Activated T-helper 2 cell treated with anti-CD3 and anti-CD28 coated beads, Interferon-gamma antibody, Interleukin-2, Interleukin-4, amounts not matched to agents 10 μg/mL and 5 μg/mL and 100 μg/mL, durations not matched to agents 14 hours and 24 hours and 36 hours (primary cell): ENCODE results near the gene WDR1. TPM values are rescaled to one million over a fixed set of nuclear protein-coding genes. Genes with fewer than 3 reads are reported as not detected.

Experiments used
- DNase-seq: peaks from one replicate; pipeline ENCODE4 v3.0.0; 2021; ENCODE audit warnings: low spot score
- H3K27ac Mint-ChIP-seq: one replicate; pipeline ENCODE4 v1.8.0; 2021; ENCODE audit warnings: mixed read lengths
- H3K27me3 Mint-ChIP-seq: one replicate; pipeline ENCODE4 v1.8.0; 2021; ENCODE audit warnings: low read depth, mixed read lengths
- H3K36me3 Mint-ChIP-seq: one replicate; pipeline ENCODE4 v1.8.0; 2021; ENCODE audit warnings: low read depth, mixed read lengths
- H3K4me1 Mint-ChIP-seq: one replicate; pipeline ENCODE4 v1.8.0; 2021; ENCODE audit warnings: low read depth, mixed read lengths
- H3K4me3 Mint-ChIP-seq: one replicate; pipeline ENCODE4 v1.8.0; 2021; ENCODE audit warnings: low read depth, mild to moderate bottlenecking, moderate library complexity, mixed read lengths
- H3K9me3 Mint-ChIP-seq: one replicate; pipeline ENCODE4 v1.8.0; 2021; ENCODE audit warnings: mixed read lengths
- intact Hi-C: fragments of 100-400 bp; cut with micrococcal nuclease; formaldehyde crosslinking; loops from one replicate; pipeline ENCODE4 v1.15.1; 2023
- total RNA-seq: library from RNA; stranded (reverse); gene quantifications from 2 replicates; pipeline ENCODE4 v1.2.3, GENCODE V29; 2022

Gene WDR1
- total RNA-seq, 1 donor from 2014 or later: 387 TPM

GRCh38 chr4:10153161-10153560 is 36.6 kb upstream of the WDR1 start:
- intact Hi-C loops: no loop called here
- DNase-seq: no peak
- Mint-ChIP-seq H3K4me3 (no peak overlapping the region), H3K9me3 (no peaks in the 10 kb centered on the region), H3K27me3 (peaks cover 5% of the 10 kb centered on the region), H3K36me3 (no peaks in the 10 kb centered on the region), H3K27ac (no peak overlapping the region), H3K4me1 (peaks cover 5% of the 10 kb centered on the region)

DNA sequence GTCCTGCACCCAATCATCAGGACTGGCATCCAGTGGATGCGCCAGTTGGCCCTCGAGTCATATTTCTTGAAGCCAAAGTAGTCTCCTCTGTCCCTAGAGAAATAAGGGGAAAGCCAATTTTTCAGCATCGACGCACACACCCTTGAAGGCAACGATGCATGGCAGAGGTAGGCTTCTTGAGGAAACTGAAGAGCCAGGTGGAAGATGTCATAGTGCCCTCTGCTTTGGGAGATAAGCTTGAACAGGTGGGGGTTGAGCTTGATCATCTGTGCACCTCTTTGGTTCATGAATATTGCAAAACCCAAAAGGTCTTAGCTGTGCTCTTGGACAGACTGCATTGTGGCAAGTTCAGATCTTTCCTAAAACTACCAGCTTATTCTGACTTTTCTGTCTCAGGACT is 34.6 kb upstream of the WDR1 start:
- no peak for DNase-seq
- no peaks in the 10 kb centered on the region for H3K4me1 Mint-ChIP-seq
- H3K4me3 Mint-ChIP-seq: no peak overlapping the region
- H3K36me3 Mint-ChIP-seq: no peaks in the 10 kb centered on the region
- H3K27me3 Mint-ChIP-seq: no peaks in the 10 kb centered on the region
- no peak overlapping the region for H3K27ac Mint-ChIP-seq
- no peaks in the 10 kb centered on the region for H3K9me3 Mint-ChIP-seq
- intact Hi-C loops: no loop called here

DNA sequence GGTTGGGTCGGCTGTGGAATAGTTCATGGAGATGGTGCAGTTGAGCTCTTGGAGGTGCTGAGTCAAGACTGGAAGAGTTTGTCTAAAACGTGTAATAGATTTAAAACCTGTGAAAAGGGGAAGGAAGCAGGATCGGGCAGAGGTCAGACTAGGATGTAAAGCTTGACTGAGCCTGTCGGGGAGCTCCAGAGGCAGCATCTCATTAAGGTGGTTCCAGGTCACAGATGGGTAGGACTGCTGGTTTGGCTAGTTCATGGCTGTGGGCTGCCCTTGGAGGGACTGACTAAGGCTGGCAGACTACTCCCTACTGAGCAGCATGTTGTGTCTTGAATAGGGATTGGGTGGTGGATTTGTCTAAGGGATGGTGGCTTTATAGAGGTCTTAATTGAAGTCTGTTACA is 28.4 kb upstream of the WDR1 start:
- Mint-ChIP-seq H3K4me3 (no peak overlapping the region), H3K4me1 (no peaks in the 10 kb centered on the region), H3K27ac (no peak overlapping the region), H3K27me3 (peaks cover 9% of the 10 kb centered on the region), H3K9me3 (no peaks in the 10 kb centered on the region), H3K36me3 (no peaks in the 10 kb centered on the region)
- no peak for DNase-seq
- intact Hi-C loops: no loop called here

- no peak overlapping the region for H3K4me3 Mint-ChIP-seq
- no peaks in the 10 kb centered on the region for H3K9me3 Mint-ChIP-seq
- DNase-seq: no peak
- peaks cover 9% of the 10 kb centered on the region for H3K27me3 Mint-ChIP-seq
- intact Hi-C loops: no loop called here
- no peak overlapping the region for H3K27ac Mint-ChIP-seq
- no peaks in the 10 kb centered on the region for H3K36me3 Mint-ChIP-seq
- no peaks in the 10 kb centered on the region for H3K4me1 Mint-ChIP-seq
These were observed 27.9 kb upstream of the WDR1 start for GRCh38 chr4:10144479-10144878.

DNA sequence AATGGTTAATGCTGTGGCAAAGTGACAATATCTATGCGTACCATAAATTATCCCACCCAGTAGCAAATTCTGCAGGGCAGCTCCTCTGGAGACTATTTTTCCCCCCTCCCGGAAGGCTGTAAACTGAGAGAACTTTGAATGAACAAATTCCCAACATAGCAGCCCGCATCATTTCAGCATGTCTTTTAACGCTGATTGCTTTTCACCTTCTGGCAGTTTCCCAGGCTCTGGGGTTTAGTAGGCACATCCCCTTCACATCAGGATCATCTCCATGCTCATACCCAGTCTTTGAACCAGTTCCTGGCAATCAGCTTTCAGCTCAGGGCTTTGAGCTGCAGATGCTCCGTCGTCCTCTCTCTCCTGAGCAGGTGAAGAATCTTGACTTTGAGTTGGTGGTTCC is 26.6 kb upstream of the WDR1 start:
- Mint-ChIP-seq H3K27me3 (peaks cover 10% of the 10 kb centered on the region), H3K4me1 (no peaks in the 10 kb centered on the region), H3K4me3 (no peak overlapping the region), H3K27ac (no peak overlapping the region), H3K9me3 (no peaks in the 10 kb centered on the region), H3K36me3 (no peaks in the 10 kb centered on the region)
- intact Hi-C loops: no loop called here
- no peak for DNase-seq

GRCh38 chr4:10140866-10141759 is 24.5 kb upstream of the WDR1 start:
- Mint-ChIP-seq H3K36me3 (no peaks in the 10 kb centered on the region), H3K27ac (no peak overlapping the region)

GRCh38 chr4:10139518-10139917 is 22.9 kb upstream of the WDR1 start:
- no peak for DNase-seq
- H3K36me3 Mint-ChIP-seq: no peaks in the 10 kb centered on the region
- H3K27ac Mint-ChIP-seq: no peak overlapping the region
- H3K9me3 Mint-ChIP-seq: no peaks in the 10 kb centered on the region
- intact Hi-C loops: no loop called here
- H3K4me1 Mint-ChIP-seq: no peaks in the 10 kb centered on the region
- H3K27me3 Mint-ChIP-seq: peaks cover 5% of the 10 kb centered on the region
- no peak overlapping the region for H3K4me3 Mint-ChIP-seq

More at GRCh38 chr4:10140866-10141759, 24.5 kb upstream of the WDR1 start:
- H3K27me3 Mint-ChIP-seq: peaks cover 10% of the 10 kb centered on the region
- DNase-seq: no peak
- intact Hi-C loops: no loop called here
- H3K9me3 Mint-ChIP-seq: no peaks in the 10 kb centered on the region
- H3K4me1 Mint-ChIP-seq: no peaks in the 10 kb centered on the region
- no peak overlapping the region for H3K4me3 Mint-ChIP-seq

- DNase-seq: no peak
- H3K27ac Mint-ChIP-seq: no peak overlapping the region
- H3K27me3 Mint-ChIP-seq: peaks cover 1% of the 10 kb centered on the region
- H3K4me3 Mint-ChIP-seq: no peak overlapping the region
- H3K9me3 Mint-ChIP-seq: no peaks in the 10 kb centered on the region
- intact Hi-C loops: no loop called here
- H3K4me1 Mint-ChIP-seq: no peaks in the 10 kb centered on the region
- H3K36me3 Mint-ChIP-seq: no peaks in the 10 kb centered on the region
These were observed 18.7 kb upstream of the WDR1 start for GRCh38 chr4:10135260-10135659.

DNA sequence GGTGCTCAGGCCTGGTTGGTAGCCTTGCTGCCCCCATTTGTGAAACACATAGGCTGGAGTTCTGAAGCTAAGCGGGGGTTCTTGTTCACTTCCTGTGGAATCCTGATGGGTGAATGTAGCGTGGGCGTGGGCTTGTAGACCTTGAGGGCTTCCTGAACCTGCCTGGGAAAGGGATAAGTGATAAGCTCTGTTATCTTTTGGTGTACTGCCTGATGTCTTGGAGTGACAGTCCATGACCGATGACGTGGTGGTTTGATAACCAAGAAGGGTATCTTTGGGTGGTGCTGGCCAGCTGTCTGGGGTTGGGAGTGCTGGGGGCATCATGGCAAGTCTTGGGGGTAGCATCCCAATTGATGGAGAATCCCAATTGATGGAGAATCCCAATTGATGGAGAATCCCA is 17.5 kb upstream of the WDR1 start:
- Mint-ChIP-seq H3K4me1 (no peaks in the 10 kb centered on the region), H3K36me3 (no peaks in the 10 kb centered on the region), H3K27ac (no peak overlapping the region), H3K27me3 (peaks cover 1% of the 10 kb centered on the region), H3K9me3 (no peaks in the 10 kb centered on the region), H3K4me3 (no peak overlapping the region)
- no peak for DNase-seq
- intact Hi-C loops: no loop called here

GRCh38 chr4:10131202-10131601 is 14.6 kb upstream of the WDR1 start:
- no peaks in the 10 kb centered on the region for H3K27me3 Mint-ChIP-seq
- intact Hi-C loops: no loop called here
- H3K36me3 Mint-ChIP-seq: no peaks in the 10 kb centered on the region
- H3K4me1 Mint-ChIP-seq: no peaks in the 10 kb centered on the region
- no peaks in the 10 kb centered on the region for H3K9me3 Mint-ChIP-seq
- H3K4me3 Mint-ChIP-seq: no peak overlapping the region
- no peak for DNase-seq
- H3K27ac Mint-ChIP-seq: no peak overlapping the region

GRCh38 chr4:10130178-10130888 is 13.7 kb upstream of the WDR1 start:
- Mint-ChIP-seq H3K36me3 (no peaks in the 10 kb centered on the region), H3K27me3 (no peaks in the 10 kb centered on the region), H3K9me3 (no peaks in the 10 kb centered on the region), H3K4me3 (no peak overlapping the region), H3K4me1 (no peaks in the 10 kb centered on the region), H3K27ac (no peak overlapping the region)
- no peak for DNase-seq
- intact Hi-C loops: no loop called here

DNA sequence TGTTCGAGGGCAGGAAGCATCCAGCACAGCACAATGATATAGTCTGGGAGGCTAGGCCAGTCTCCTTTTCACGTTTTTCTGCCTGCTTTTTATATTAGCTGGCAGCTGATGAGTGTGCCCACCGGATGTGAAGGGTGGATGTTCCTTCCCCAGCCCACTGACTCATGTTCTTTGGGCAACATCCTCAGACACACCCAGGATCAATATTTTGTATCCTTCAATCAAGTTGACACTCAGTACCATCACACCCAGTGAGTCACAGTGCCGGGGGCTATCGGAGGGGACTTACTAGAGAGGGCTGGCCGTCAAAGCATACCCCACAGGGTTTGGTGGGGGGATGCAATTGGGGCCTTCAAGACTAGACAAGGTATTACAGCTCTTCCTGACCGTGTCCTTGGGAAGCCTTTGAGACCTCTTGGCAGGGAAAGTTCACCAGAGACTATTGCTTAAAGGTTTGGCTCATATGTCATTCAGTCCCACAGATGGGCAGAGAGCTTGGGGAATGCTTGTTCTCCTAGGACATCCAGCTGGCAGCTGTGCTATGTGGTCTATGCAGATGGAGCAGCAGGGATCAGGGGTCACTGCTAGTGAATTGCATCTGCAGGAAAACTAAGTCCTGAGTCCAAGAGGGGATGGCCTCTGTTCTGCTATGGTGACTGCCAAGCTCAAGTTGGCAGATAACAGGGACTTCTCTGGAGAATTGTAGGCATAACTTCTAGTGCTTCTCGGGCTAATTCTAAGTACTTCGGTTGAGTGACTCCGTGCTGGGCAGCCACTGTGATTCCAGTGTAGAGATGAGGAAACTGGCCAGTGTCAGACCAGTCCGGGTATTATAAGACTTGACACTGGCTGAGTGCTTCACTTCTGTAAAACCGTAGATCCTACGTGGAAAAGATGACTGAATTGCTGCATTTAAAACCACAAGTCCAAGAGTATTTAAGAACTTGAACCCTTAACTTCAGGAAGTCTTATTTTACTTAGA is 12.9 kb upstream of the WDR1 start:
- intact Hi-C loops: no loop called here
- H3K27me3 Mint-ChIP-seq: no peaks in the 10 kb centered on the region
- DNase-seq: no peak
- no peaks in the 10 kb centered on the region for H3K9me3 Mint-ChIP-seq
- H3K4me3 Mint-ChIP-seq: no peak overlapping the region
- no peak overlapping the region for H3K27ac Mint-ChIP-seq
- H3K4me1 Mint-ChIP-seq: peaks cover under 1% of the 10 kb centered on the region
- no peaks in the 10 kb centered on the region for H3K36me3 Mint-ChIP-seq
